ENCODE data around the gene SLCO1A2. TPM values are rescaled to one million over a fixed set of nuclear protein-coding genes. Genes with fewer than 3 reads are reported as not detected.

The SLCO1A2 gene
- polyA plus RNA-seq, 1 donor (not counting 4 experiments of a cell fraction or from before 2014, with no cell fraction given) = not detected

GRCh38 chr12:21339921-21340320 is 5.2 kb upstream of the SLCO1A2 start:
- DNase-seq (ENCODE audit: low read depth, low spot score) (no peak), FAIRE-seq (no peak)
- Histone ChIP-seq H3K4me3 (ENCODE audit: control insufficient read depth in 2 of 3, extremely low read depth in 1 of 3, insufficient read depth in 2 of 3, low read depth in 1 of 3, low read length in 3 of 3) (no peak overlapping the region), H3K36me3 (ENCODE audit: control insufficient read depth in 2 of 2, extremely low read depth in 1 of 2, insufficient read depth in 2 of 2, low read length in 2 of 2) (no peaks in the 10 kb centered on the region), H3K4me2 (ENCODE audit: control insufficient read depth, extremely low read depth, insufficient read depth, low read depth, low read length) (no peak overlapping the region), H3K27me3 (ENCODE audit: control insufficient read depth, extremely low read depth, insufficient read depth, low read length) (no peaks in the 10 kb centered on the region), H4K20me1 (ENCODE audit: control insufficient read depth, extremely low read depth, insufficient read depth, low read length) (no peaks in the 10 kb centered on the region), H3K27ac (ENCODE audit: control insufficient read depth, insufficient read depth, low read length) (no peak overlapping the region), H3K9me3 (ENCODE audit: control insufficient read depth, low read depth, low read length) (no peaks in the 10 kb centered on the region), H3K4me1 (ENCODE audit: control insufficient read depth, extremely low read depth, insufficient read depth, low read length) (no peaks in the 10 kb centered on the region), H2AFZ (ENCODE audit: control insufficient read depth, low read length) (no peak overlapping the region), H3K79me2 (ENCODE audit: control insufficient read depth, insufficient read depth, low read length) (no peaks in the 10 kb centered on the region), H3K9ac (ENCODE audit: control insufficient read depth, extremely low read depth, insufficient read depth, low read length) (no peak overlapping the region), H3K9me1 (ENCODE audit: control insufficient read depth, extremely low read depth, insufficient read depth, low read length) (no peaks in the 10 kb centered on the region)
- dilution Hi-C loops (cut with MboI; ENCODE audit: extremely low pct_ligation_motif_present, low sequenced_read_pairs) = no loop called here
- TF ChIP-seq, protein P1, sequence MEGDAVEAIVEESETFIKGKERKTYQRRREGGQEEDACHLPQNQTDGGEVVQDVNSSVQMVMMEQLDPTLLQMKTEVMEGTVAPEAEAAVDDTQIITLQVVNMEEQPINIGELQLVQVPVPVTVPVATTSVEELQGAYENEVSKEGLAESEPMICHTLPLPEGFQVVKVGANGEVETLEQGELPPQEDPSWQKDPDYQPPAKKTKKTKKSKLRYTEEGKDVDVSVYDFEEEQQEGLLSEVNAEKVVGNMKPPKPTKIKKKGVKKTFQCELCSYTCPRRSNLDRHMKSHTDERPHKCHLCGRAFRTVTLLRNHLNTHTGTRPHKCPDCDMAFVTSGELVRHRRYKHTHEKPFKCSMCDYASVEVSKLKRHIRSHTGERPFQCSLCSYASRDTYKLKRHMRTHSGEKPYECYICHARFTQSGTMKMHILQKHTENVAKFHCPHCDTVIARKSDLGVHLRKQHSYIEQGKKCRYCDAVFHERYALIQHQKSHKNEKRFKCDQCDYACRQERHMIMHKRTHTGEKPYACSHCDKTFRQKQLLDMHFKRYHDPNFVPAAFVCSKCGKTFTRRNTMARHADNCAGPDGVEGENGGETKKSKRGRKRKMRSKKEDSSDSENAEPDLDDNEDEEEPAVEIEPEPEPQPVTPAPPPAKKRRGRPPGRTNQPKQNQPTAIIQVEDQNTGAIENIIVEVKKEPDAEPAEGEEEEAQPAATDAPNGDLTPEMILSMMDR (optimal IDR thresholded peaks at IDR 0.05 in 1 of 3, IDR thresholded peaks at IDR 0.05 in 1 of 3, conservative IDR thresholded peaks at IDR 0.05 in 1 of 3; ENCODE audit: extremely low read depth in 1 of 3, insufficient read depth in 2 of 3, low read length in 3 of 3) = no peak
- TF ChIP-seq EZH2 (IDR thresholded peaks at IDR 0.05; ENCODE audit: low read length) = no peak

DNA sequence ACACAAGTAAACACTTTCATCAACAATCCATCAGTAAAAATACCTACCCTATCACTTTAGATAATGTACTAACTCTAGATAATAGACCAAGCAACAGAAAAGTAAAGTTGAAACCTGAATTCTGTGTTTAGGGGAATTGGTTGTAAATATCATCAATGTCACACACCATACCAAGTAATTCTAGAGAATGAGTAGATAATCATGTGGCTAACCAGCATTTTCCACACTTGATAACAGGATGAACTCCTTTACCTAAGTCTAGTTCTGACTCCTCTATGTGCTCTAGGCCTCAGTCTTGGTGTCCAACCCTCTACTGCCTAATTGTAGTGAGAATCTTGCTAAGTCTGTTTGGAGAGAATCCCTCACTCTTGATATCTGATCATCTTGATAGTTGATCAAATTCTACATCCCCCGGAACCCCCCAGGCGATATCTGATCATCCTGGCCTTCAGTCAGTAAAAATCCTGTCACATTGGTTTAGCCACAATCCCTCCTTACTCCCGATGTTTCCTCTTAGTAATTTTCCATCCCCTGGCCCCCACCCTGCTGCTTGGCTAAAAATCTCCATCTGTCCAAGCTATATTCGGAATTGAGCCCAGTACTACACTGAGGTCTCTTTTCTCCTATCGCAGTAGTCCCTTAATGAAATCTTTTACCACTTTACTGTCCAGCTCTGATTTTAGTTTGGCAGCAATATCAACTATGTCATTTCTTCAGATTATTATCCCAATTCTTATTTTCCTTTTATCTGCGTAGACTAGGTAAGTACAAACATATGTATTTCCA is 3.4 kb upstream of the SLCO1A2 start:
- H3K27ac ChIP-seq (ENCODE audit: control insufficient read depth, insufficient read depth, low read length) = no peak overlapping the region
- DNase-seq (ENCODE audit: low read depth, low spot score) (no peak), FAIRE-seq (no peak)
- no peaks in the 10 kb centered on the region for H3K4me1 ChIP-seq (ENCODE audit: control insufficient read depth, extremely low read depth, insufficient read depth, low read length)
- TF ChIP-seq, protein P1 (optimal IDR thresholded peaks at IDR 0.05 in 1 of 3, IDR thresholded peaks at IDR 0.05 in 1 of 3, conservative IDR thresholded peaks at IDR 0.05 in 1 of 3; ENCODE audit: extremely low read depth in 1 of 3, insufficient read depth in 2 of 3, low read length in 3 of 3) = no peak
- no peak for TF ChIP-seq EZH2 (IDR thresholded peaks at IDR 0.05; ENCODE audit: low read length)
- H3K9me3 ChIP-seq (ENCODE audit: control insufficient read depth, low read depth, low read length) = no peaks in the 10 kb centered on the region
- no peak overlapping the region for H3K4me3 ChIP-seq (ENCODE audit: control insufficient read depth in 2 of 3, extremely low read depth in 1 of 3, insufficient read depth in 2 of 3, low read depth in 1 of 3, low read length in 3 of 3)
- H3K36me3 ChIP-seq (ENCODE audit: control insufficient read depth in 2 of 2, extremely low read depth in 1 of 2, insufficient read depth in 2 of 2, low read length in 2 of 2) = no peaks in the 10 kb centered on the region
- dilution Hi-C loops (cut with MboI; ENCODE audit: extremely low pct_ligation_motif_present, low sequenced_read_pairs) = no loop called here
- no peak overlapping the region for H3K4me2 ChIP-seq (ENCODE audit: control insufficient read depth, extremely low read depth, insufficient read depth, low read depth, low read length)
- no peaks in the 10 kb centered on the region for H4K20me1 ChIP-seq (ENCODE audit: control insufficient read depth, extremely low read depth, insufficient read depth, low read length)
- H2AFZ ChIP-seq (ENCODE audit: control insufficient read depth, low read length) = no peak overlapping the region
- no peaks in the 10 kb centered on the region for H3K27me3 ChIP-seq (ENCODE audit: control insufficient read depth, extremely low read depth, insufficient read depth, low read length)
- H3K9me1 ChIP-seq (ENCODE audit: control insufficient read depth, extremely low read depth, insufficient read depth, low read length) = no peaks in the 10 kb centered on the region
- H3K79me2 ChIP-seq (ENCODE audit: control insufficient read depth, insufficient read depth, low read length) = no peaks in the 10 kb centered on the region
- H3K9ac ChIP-seq (ENCODE audit: control insufficient read depth, extremely low read depth, insufficient read depth, low read length) = no peak overlapping the region

All from keratinocyte (primary cell).